Skeletal muscle satellite cell (primary cell): ENCODE measurements around the gene TM9SF1.

ENCODE experiments used
- H3K27me3 ChIP-seq: 2 replicates; pipeline ENCODE4 v1.7.0; 2013; ENCODE audit warnings: low read length; ENCODE audit not compliant: control insufficient read depth, insufficient read depth
- H3K36me3 ChIP-seq: 2 replicates; pipeline ENCODE4 v1.7.0; 2013; ENCODE audit warnings: mild to moderate bottlenecking, control low read depth, low read length; ENCODE audit not compliant: insufficient read depth
- H3K4me1 ChIP-seq: 2 replicates; pipeline ENCODE4 v1.7.0; 2013; ENCODE audit warnings: low read length; ENCODE audit not compliant: control insufficient read depth, insufficient read depth
- H3K4me2 ChIP-seq: 2 replicates; pipeline ENCODE4 v1.7.0; 2013; ENCODE audit warnings: mild to moderate bottlenecking, low read length
- H3K4me3 ChIP-seq: 2 replicates; pipeline ENCODE4 v1.7.0; 2013; ENCODE audit warnings: low read length
- H3K9ac ChIP-seq: 2 replicates; pipeline ENCODE4 v1.7.0; 2013; ENCODE audit warnings: mild to moderate bottlenecking, low read depth, low read length, moderate library complexity
- H3K9me3 ChIP-seq: replicated peaks from 2 replicates; pipeline ENCODE4 v1.7.0; 2013; ENCODE audit warnings: mild to moderate bottlenecking, control low read depth, low read length

The TM9SF1 gene

DNA sequence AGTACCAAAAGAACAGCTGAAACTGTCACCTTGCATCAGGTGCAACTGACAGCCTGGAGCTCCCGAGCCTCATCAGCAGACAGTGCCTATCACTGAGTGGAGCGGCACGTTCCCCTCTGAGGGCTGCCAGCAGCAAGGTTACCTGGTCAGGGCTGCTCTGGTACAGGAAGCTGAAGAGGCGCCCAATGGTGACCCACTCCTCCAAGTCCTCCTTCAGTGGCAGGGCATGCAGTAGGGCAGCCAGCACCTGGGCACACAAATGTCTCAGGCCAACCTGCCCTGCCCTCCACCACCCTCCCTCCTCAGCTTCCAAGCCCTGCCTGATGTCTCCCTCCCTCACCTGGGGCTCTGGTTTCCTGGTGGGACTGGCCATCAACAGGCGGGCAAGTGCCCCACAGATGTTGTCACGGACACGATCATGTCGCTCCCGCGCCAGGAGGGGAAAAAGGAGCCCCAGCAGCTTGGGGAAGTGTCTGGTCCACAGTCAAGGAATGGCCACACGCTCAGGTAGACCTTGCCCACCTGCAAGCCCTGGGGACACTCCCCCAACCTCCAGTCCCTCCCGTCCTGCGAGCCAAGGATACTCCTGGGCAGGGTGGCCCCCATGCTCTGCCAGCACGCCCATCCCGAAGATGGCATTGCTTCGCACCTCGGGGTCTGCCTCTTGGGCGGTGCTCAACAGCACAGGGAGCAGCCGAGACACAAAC, 13.7 kb downstream of the TM9SF1 start:
- Histone ChIP-seq H3K4me3 (no peak overlapping the region), H3K9ac (no peak overlapping the region), H3K9me3 (no peaks in the 10 kb centered on the region), H3K4me1 (peaks cover 14% of the 10 kb centered on the region), H3K36me3 (peaks cover 80% of the 10 kb centered on the region), H3K27me3 (no peaks in the 10 kb centered on the region), H3K4me2 (no peak overlapping the region)

DNA sequence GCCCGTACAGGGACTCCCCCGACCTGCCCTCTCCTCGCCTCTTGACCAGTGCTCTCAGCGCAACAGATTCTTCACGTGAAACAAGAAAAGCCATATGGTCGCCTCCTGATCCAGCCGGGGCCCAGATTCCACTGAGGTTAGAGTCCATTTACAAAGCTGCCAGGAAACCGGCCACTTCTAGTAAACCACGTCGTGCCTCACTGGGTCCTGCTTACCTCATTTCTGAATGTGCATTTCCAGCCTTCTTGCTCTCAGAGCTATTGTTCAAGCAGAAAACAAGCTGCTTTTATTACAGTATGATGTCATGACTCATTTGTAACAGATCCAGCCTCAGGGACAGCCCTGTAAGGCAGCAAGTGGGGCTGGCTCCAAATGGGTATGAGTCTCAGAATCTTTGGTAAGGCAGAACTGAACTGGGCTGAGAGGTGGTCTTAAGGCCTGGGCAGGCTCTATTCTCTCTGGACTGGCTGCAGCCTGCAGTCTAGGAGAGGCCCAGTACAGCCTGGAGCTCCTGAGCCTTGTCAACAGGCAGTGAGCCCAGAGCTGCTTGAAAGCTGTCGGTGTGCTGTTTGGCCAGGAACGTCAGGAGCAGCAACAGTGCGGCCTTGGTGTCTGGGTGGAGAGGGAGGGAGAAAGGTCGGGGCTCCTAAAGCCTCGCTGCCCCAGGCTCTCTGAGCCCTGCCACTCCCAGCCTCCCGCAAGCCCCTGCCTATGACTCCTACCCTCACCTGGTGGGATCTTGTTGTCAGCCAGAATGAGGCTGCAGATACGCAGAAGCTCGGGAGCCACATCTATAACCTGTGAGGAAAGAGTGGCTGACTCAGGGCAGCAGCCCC, 15.1 kb downstream of the TM9SF1 start:
- Histone ChIP-seq H3K4me3 (no peak overlapping the region), H3K27me3 (no peaks in the 10 kb centered on the region), H3K9ac (peak overlapping the region; percentile 44), H3K9me3 (no peaks in the 10 kb centered on the region), H3K36me3 (peaks cover 66% of the 10 kb centered on the region), H3K4me1 (peaks cover 14% of the 10 kb centered on the region), H3K4me2 (no peak overlapping the region)

DNA sequence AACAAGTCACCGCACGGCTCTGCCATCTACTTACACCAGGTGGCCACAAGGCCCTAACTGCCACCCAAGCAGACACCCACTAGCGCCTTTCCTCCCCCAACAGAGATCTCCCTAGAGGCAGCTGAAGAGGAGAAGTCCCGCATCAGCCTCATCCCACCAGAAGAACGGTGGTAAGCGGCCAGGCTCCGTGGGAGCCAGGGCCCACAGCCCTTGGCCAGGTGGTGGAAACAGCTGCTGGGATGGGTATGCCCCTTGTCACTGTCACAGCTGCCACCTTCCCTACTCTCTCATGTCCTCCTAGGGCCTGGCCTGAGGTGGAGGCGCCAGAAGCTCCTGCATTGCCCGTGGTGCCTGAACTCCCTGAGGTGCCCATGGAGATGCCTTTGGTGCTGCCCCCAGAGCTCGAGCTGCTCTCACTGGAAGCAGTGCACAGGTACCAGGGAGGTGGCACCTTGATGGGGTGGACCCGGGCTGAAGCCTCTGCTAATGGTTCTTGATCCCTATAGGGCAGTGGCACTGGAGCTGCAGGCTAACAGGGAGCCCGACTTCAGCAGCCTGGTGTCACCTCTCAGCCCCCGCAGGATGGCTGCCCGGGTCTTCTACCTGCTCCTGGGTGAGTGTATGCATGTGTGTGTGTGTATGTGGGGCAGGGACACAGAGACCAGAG, 15.8 kb downstream of the TM9SF1 start:
- Histone ChIP-seq H3K4me3 (no peak overlapping the region), H3K9ac (peak overlapping the region; percentile 44), H3K9me3 (no peaks in the 10 kb centered on the region), H3K4me1 (peaks cover 14% of the 10 kb centered on the region), H3K4me2 (no peak overlapping the region), H3K36me3 (peaks cover 62% of the 10 kb centered on the region), H3K27me3 (no peaks in the 10 kb centered on the region)

DNA sequence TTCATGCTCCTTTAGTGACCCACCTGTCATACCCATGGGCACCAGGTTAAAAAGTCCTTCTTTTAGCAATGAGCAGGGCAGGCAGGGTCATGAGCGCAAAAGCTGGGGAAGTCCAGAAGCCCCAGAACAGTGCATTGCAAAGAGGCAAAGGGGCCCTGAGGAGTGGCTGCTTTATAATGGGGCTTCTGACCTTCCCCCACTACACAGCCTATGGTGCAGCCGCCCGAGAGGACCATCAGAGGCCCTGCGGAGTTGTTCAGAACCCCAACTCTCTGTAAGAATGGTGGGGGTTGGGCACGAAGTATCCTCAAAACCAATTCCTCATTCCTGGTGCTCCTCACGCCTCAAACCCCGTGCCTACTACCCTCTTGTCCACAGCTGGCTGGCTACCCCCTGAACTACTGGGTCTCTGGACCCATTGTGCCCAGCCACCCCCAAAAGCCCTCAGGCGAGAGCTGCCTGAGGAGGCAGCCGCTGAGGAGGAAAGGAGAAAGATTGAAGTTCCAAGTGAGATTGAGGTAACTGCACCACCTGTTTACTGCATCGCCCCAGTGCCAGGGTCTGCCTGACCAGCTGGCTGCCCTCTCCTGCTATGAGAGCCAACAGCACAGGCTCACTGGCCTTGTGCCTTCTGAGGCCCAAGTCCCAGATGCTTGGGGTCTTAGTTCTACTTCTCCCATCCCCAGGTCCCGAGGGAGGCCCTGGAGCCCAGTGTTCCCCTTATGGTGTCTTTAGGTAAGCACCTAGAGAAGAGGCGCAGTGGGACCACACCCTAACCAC, 16.7 kb downstream of the TM9SF1 start:
- peaks cover 56% of the 10 kb centered on the region for H3K36me3 ChIP-seq
- no peak overlapping the region for H3K4me3 ChIP-seq
- no peak overlapping the region for H3K4me2 ChIP-seq
- H3K9me3 ChIP-seq: no peaks in the 10 kb centered on the region
- peaks cover 14% of the 10 kb centered on the region for H3K4me1 ChIP-seq
- no peaks in the 10 kb centered on the region for H3K27me3 ChIP-seq
- no peak overlapping the region for H3K9ac ChIP-seq

DNA sequence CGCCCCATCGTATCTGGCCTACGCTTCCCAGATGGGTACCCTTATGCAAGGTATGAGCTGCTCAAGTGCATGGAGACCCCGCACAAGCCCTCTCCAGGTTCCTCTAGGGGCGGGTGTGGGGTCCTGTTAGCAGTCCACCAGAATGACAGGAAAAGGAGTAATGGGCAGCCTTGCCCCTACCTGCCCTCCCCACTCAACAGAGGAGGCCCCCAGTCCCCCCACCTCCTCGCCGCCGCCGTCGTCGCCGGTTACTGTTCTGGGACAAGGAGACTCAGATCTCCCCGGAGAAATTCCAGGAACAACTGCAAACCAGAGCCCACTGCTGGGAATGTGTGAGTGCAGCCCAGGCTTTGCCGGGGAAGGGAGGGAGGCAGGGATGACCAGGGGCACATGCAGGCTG, 17.4 kb downstream of the TM9SF1 start:
- H3K4me2 ChIP-seq: no peak overlapping the region
- H3K36me3 ChIP-seq: peaks cover 56% of the 10 kb centered on the region
- H3K4me3 ChIP-seq: no peak overlapping the region
- no peak overlapping the region for H3K9ac ChIP-seq
- H3K4me1 ChIP-seq: peaks cover 14% of the 10 kb centered on the region
- no peaks in the 10 kb centered on the region for H3K27me3 ChIP-seq
- H3K9me3 ChIP-seq: no peaks in the 10 kb centered on the region

DNA sequence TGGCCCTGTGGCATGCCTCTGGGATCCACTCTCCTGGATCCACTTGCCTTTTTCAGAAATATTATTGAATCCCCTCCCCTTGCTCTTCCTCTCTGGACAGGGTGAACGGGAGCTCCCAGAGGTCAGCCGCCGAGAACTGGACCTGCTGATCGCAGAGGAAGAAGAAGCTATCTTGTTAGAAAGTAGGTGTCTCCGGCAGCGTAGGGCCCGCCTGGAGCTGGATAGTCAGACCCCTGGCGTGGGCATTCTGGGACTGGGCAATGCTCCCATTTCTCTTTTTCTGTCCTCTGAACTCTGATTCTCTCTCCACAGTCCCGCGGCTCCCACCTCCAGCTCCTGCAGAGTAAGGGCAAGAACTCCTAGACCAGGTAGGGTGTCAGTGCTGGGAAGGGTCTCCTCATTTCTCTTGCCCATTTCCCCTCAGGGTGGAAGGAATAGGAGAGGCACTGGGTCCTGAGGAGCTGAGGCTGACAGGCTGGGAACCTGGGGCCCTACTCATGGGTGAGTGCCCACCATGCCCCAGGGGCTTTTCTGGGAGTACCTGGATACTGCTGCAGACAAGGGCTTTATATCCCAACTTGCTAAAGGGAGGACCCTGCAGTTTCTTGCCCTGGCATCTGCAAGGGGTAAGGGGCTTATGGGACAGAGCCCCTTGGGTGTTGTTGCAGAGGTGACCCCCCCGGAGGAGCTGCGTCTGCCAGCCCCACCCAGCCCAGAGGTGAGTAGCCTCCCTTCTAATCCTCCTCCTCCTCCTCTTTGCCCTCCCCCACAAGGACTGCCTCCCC, 18.0 kb downstream of the TM9SF1 start:
- Histone ChIP-seq H3K4me2 (no peak overlapping the region), H3K9me3 (no peaks in the 10 kb centered on the region), H3K27me3 (no peaks in the 10 kb centered on the region), H3K36me3 (peaks cover 52% of the 10 kb centered on the region), H3K4me1 (peaks cover 14% of the 10 kb centered on the region), H3K9ac (no peak overlapping the region), H3K4me3 (no peak overlapping the region)

GRCh38 chr14:24176599-24176998, 18.6 kb downstream of the TM9SF1 start:
- Histone ChIP-seq H3K4me1 (peaks cover 14% of the 10 kb centered on the region), H3K9ac (no peak overlapping the region), H3K27me3 (no peaks in the 10 kb centered on the region), H3K4me2 (no peak overlapping the region), H3K4me3 (no peak overlapping the region), H3K36me3 (peaks cover 46% of the 10 kb centered on the region), H3K9me3 (no peaks in the 10 kb centered on the region)

DNA sequence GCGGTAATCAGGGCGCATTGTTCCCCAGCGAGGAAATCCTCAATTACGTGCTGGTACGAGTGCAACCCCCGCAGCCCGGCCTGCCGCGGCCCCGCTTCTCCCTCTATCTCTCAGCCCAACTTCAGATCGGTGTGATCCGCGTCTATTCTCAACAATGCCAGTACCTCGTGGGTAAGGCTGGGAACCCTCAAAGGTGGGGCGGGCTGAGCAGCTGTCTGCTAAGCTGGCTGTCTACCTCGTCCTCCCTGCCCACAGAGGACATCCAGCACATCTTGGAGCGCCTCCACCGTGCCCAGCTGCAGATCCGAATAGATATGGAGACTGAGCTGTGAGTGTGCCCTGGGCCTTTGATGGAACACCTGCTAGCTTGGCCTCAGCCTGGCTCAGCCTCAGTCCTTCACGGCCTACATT, 22.4 kb downstream of the TM9SF1 start:
- Histone ChIP-seq H3K27me3 (no peaks in the 10 kb centered on the region), H3K36me3 (peaks cover 12% of the 10 kb centered on the region), H3K9me3 (no peaks in the 10 kb centered on the region), H3K9ac (no peak overlapping the region), H3K4me2 (no peak overlapping the region), H3K4me3 (no peak overlapping the region), H3K4me1 (no peaks in the 10 kb centered on the region)

DNA sequence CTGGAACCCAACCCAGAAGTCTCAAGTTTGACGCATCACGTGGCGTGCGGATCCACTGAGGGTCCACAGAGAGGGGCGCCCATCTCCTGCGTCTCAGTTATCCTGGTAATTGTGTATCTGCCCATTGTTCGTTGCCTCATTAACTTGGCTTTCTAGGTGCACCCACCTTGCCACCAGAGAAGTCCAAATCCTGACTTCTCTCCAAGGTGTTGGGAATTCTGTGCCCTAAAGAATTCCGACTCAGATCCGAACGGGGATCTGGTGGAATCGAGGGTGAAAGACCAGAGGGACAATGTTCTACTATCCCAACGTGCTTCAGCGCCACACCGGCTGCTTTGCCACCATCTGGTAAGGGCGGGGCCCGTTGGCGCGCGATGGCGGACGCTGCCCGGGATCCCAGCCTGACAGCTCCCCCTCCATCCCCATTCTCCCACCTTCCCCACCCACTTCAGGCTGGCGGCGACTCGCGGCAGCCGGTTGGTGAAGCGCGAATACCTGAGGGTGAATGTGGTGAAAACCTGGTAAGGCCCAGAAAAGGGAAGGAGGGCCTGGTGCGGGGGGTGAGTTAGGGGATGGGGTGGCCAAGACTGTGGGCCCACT, 22.9 kb downstream of the TM9SF1 start:
- Histone ChIP-seq H3K27me3 (no peaks in the 10 kb centered on the region), H3K9ac (no peak overlapping the region), H3K9me3 (no peaks in the 10 kb centered on the region), H3K4me2 (no peak overlapping the region), H3K36me3 (peaks cover 14% of the 10 kb centered on the region), H3K4me1 (no peaks in the 10 kb centered on the region), H3K4me3 (no peak overlapping the region)

- H3K4me2 ChIP-seq: peak within 1 kb of the TSS; percentile 35
- H3K9ac ChIP-seq: no peak within 1 kb of the TSS
- H3K27me3 ChIP-seq: no peaks in the 10 kb centered on the region
- H3K4me3 ChIP-seq: no peak within 1 kb of the TSS
- H3K36me3 ChIP-seq: peaks cover 17% of the 10 kb centered on the region
- H3K9me3 ChIP-seq: no peaks in the 10 kb centered on the region
- no peaks in the 10 kb centered on the region for H3K4me1 ChIP-seq
Measured at GRCh38 chr14:24171422-24172260, 23.6 kb downstream of the TM9SF1 start, which contains the start of gene REC8. REC8 (plus strand) TSS chr14:24172080; CDS start chr14:24172553, 473 bp downstream.
